Measurements from ENCODE around the gene ST14. TPM values are rescaled to one million over a fixed set of nuclear protein-coding genes. Genes with fewer than 3 reads are reported as not detected.

Gene ST14
- polyA plus RNA-seq, 1 donor (not counting 4 experiments of a cell fraction or from before 2014, with no cell fraction given), result 45.8 TPM

DNA sequence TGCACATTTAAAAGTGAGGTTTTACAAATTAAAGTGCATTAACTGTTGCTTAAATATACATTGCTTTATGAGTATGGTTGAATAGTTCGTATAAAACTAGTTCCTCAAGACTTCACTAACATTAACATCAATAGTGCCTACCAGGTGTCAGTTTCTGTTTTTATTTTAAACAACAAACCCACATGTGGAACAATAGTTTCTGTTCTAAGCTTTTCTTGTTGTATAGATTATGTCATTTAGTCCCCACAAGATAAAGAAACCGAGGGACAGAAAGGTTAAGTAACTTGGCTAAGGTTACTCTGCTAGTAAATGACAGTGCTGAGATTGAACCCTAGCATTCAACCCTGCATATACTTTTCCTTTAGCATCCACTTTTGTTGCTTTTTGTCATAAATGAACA lies 41.4 kb upstream of the ST14 start:
- peaks cover 39% of the 10 kb centered on the region for H3K79me2 ChIP-seq (ENCODE audit: control insufficient read depth, insufficient read depth, low read length)
- H3K9ac ChIP-seq (ENCODE audit: control insufficient read depth, extremely low read depth, insufficient read depth, low read length), result no peak overlapping the region

DNA sequence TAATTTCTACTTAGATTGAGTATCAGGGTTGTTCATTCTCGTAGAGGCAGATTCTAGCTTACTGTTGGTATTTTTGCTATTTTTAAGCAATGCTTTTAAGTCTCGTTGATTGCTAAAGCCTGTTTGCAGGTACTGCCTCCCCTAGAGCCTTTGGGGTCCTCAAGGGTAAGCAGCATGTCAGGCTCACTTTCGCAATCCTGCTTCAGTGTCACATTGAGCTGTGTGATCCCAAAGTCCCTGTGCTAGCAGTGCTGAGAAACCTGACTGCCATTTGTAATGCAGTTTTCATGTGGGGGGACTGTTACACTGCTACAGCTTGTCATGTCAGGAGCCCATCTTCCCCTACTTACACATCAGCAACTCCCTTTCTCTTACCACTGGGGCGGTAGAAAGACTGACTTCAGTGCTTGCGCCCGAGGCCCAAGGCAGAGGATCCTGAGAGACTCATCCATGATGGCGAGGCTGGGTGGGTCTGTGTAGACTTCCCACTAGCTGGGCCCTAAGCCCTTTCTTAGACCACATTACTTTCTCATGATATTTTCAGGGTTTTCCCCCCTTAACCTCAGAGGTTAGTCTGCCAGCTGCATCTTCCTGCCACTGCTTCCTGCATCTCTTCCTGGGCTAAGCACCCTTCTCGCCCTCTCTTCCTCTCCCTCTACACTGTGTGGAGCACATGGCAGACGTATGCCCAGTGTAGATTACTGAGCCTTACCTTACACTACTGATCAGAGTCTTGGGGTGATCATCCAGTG lies 40.8 kb upstream of the ST14 start:
- H3K27ac ChIP-seq (ENCODE audit: control insufficient read depth, insufficient read depth, low read length), result no peak overlapping the region
- H4K20me1 ChIP-seq (ENCODE audit: control insufficient read depth, extremely low read depth, insufficient read depth, low read length), result no peaks in the 10 kb centered on the region
- FAIRE-seq, result no peak

More for the DNA sequence above, 41.4 kb upstream of the ST14 start:
- Histone ChIP-seq H4K20me1 (ENCODE audit: control insufficient read depth, extremely low read depth, insufficient read depth, low read length) (no peaks in the 10 kb centered on the region), H3K27ac (ENCODE audit: control insufficient read depth, insufficient read depth, low read length) (no peak overlapping the region), H3K4me3 (ENCODE audit: control insufficient read depth in 2 of 3, extremely low read depth in 1 of 3, insufficient read depth in 2 of 3, low read depth in 1 of 3, low read length in 3 of 3) (no peak overlapping the region), H3K4me1 (ENCODE audit: control insufficient read depth, extremely low read depth, insufficient read depth, low read length) (no peaks in the 10 kb centered on the region), H3K4me2 (ENCODE audit: control insufficient read depth, extremely low read depth, insufficient read depth, low read depth, low read length) (no peak overlapping the region), H3K27me3 (ENCODE audit: control insufficient read depth, extremely low read depth, insufficient read depth, low read length) (no peaks in the 10 kb centered on the region), H3K9me1 (ENCODE audit: control insufficient read depth, extremely low read depth, insufficient read depth, low read length) (no peaks in the 10 kb centered on the region), H2AFZ (ENCODE audit: control insufficient read depth, low read length) (no peak overlapping the region), H3K36me3 (ENCODE audit: control insufficient read depth in 2 of 2, extremely low read depth in 1 of 2, insufficient read depth in 2 of 2, low read length in 2 of 2) (peaks cover 11 to 24% of the 10 kb centered on the region in 2 experiments), H3K9me3 (ENCODE audit: control insufficient read depth, low read depth, low read length) (no peaks in the 10 kb centered on the region)
- FAIRE-seq (no peak), DNase-seq (ENCODE audit: low read depth, low spot score) (no peak)
- TF ChIP-seq EZH2 (IDR thresholded peaks at IDR 0.05; ENCODE audit: low read length), result no peak
- TF ChIP-seq, protein P1, sequence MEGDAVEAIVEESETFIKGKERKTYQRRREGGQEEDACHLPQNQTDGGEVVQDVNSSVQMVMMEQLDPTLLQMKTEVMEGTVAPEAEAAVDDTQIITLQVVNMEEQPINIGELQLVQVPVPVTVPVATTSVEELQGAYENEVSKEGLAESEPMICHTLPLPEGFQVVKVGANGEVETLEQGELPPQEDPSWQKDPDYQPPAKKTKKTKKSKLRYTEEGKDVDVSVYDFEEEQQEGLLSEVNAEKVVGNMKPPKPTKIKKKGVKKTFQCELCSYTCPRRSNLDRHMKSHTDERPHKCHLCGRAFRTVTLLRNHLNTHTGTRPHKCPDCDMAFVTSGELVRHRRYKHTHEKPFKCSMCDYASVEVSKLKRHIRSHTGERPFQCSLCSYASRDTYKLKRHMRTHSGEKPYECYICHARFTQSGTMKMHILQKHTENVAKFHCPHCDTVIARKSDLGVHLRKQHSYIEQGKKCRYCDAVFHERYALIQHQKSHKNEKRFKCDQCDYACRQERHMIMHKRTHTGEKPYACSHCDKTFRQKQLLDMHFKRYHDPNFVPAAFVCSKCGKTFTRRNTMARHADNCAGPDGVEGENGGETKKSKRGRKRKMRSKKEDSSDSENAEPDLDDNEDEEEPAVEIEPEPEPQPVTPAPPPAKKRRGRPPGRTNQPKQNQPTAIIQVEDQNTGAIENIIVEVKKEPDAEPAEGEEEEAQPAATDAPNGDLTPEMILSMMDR (optimal IDR thresholded peaks at IDR 0.05 in 1 of 3, IDR thresholded peaks at IDR 0.05 in 1 of 3, conservative IDR thresholded peaks at IDR 0.05 in 1 of 3; ENCODE audit: extremely low read depth in 1 of 3, insufficient read depth in 2 of 3, low read length in 3 of 3), result no peak
- dilution Hi-C loops (cut with MboI; ENCODE audit: extremely low pct_ligation_motif_present, low sequenced_read_pairs), result no loop called here

More for the DNA sequence above, 40.8 kb upstream of the ST14 start:
- H2AFZ ChIP-seq (ENCODE audit: control insufficient read depth, low read length), result no peak overlapping the region
- H3K27me3 ChIP-seq (ENCODE audit: control insufficient read depth, extremely low read depth, insufficient read depth, low read length), result no peaks in the 10 kb centered on the region
- no peak overlapping the region for H3K9ac ChIP-seq (ENCODE audit: control insufficient read depth, extremely low read depth, insufficient read depth, low read length)
- no peak for DNase-seq (ENCODE audit: low read depth, low spot score)
- no peaks in the 10 kb centered on the region for H3K9me1 ChIP-seq (ENCODE audit: control insufficient read depth, extremely low read depth, insufficient read depth, low read length)
- dilution Hi-C loops (cut with MboI; ENCODE audit: extremely low pct_ligation_motif_present, low sequenced_read_pairs), result no loop called here
- H3K4me3 ChIP-seq (ENCODE audit: control insufficient read depth in 2 of 3, extremely low read depth in 1 of 3, insufficient read depth in 2 of 3, low read depth in 1 of 3, low read length in 3 of 3), result no peak overlapping the region
- H3K36me3 ChIP-seq (ENCODE audit: control insufficient read depth in 2 of 2, extremely low read depth in 1 of 2, insufficient read depth in 2 of 2, low read length in 2 of 2), result peaks cover 17 to 24% of the 10 kb centered on the region in 2 experiments
- H3K4me1 ChIP-seq (ENCODE audit: control insufficient read depth, extremely low read depth, insufficient read depth, low read length), result peaks cover 3% of the 10 kb centered on the region
- peaks cover 34% of the 10 kb centered on the region for H3K79me2 ChIP-seq (ENCODE audit: control insufficient read depth, insufficient read depth, low read length)
- no peak overlapping the region for H3K4me2 ChIP-seq (ENCODE audit: control insufficient read depth, extremely low read depth, insufficient read depth, low read depth, low read length)
- H3K9me3 ChIP-seq (ENCODE audit: control insufficient read depth, low read depth, low read length), result no peaks in the 10 kb centered on the region
- TF ChIP-seq, protein P1 (optimal IDR thresholded peaks at IDR 0.05 in 1 of 3, IDR thresholded peaks at IDR 0.05 in 1 of 3, conservative IDR thresholded peaks at IDR 0.05 in 1 of 3; ENCODE audit: extremely low read depth in 1 of 3, insufficient read depth in 2 of 3, low read length in 3 of 3), result no peak
- TF ChIP-seq EZH2 (IDR thresholded peaks at IDR 0.05; ENCODE audit: low read length), result no peak

All from keratinocyte (primary cell).